Breast epithelium (tissue), 3 donors: Measurements from ENCODE around the gene MRPL33.

ENCODE experiments used
- CTCF ChIP-seq, 3 donors: fragments of 450-650 bp; IDR thresholded peaks; one replicate each; pipeline ENCODE4 v1.5.1; 2016 to 2017; ENCODE audit warnings: antibody characterized with exemption in 3 of 3, mild to moderate bottlenecking in 3 of 3, moderate library complexity in 3 of 3
- POLR2A ChIP-seq: fragments of 450-650 bp; IDR thresholded peaks from one replicate; pipeline ENCODE4 v1.6.1; 2016; ENCODE audit warnings: antibody characterized with exemption, mild to moderate bottlenecking, moderate library complexity

GRCh38 chr2:27754831-27755230 lies 16.7 kb upstream of the MRPL33 start:
- no peak for TF ChIP-seq POLR2A
- no peak for TF ChIP-seq CTCF (IDR thresholded peaks at IDR 0.05)
